ENCODE results near the gene RERE. TPM values are rescaled to one million over a fixed set of nuclear protein-coding genes. Genes with fewer than 3 reads are reported as not detected.

The RERE gene
- total RNA-seq, 1 donor, result 27.0 TPM

DNA sequence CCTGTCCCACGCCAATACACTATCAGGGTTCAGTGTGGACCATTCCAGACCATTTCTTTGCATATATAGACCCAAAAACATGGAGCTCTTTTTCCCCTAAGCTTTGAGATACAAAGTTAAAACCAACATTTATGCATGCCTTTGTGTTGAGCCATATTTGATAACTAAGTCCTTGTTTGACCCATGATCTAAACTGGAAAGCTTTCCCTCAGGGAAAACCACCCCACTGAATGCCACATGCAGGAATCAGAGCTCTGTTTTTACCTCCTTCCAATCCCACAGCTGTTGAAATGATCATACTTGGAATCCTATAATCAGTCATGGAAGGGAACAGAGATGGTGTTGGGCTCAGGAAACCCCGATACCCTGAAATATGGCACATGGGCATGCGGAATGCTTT lies 514.3 kb downstream of the RERE start:
- DNase-seq (ENCODE audit: low read depth), result peak; percentile 70
- TF ChIP-seq, protein P1, sequence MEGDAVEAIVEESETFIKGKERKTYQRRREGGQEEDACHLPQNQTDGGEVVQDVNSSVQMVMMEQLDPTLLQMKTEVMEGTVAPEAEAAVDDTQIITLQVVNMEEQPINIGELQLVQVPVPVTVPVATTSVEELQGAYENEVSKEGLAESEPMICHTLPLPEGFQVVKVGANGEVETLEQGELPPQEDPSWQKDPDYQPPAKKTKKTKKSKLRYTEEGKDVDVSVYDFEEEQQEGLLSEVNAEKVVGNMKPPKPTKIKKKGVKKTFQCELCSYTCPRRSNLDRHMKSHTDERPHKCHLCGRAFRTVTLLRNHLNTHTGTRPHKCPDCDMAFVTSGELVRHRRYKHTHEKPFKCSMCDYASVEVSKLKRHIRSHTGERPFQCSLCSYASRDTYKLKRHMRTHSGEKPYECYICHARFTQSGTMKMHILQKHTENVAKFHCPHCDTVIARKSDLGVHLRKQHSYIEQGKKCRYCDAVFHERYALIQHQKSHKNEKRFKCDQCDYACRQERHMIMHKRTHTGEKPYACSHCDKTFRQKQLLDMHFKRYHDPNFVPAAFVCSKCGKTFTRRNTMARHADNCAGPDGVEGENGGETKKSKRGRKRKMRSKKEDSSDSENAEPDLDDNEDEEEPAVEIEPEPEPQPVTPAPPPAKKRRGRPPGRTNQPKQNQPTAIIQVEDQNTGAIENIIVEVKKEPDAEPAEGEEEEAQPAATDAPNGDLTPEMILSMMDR (IDR thresholded peaks at IDR 0.05; ENCODE audit: insufficient read depth, low read length), result no peak
- no peak overlapping the region for H3K4me3 ChIP-seq (ENCODE audit: low read depth, low read length)

Small RNAs within 50 kb of the gene (small RNA-seq; reads per million reads assigned to genes)
- gene MIR6728 (not detected), gene RF00019 (not detected), gene RF00599 (not detected)

Other genes with a start within 250 kb of the RERE start
- gene ENO1, start 61.0 kb upstream of the RERE start, total RNA-seq (ENCODE audit: low replicate concordance), result 594 and 1,443 TPM in 2 replicates
- not detected in 2 replicates for gene CA6, start 128.2 kb upstream of the RERE start, total RNA-seq (ENCODE audit: low replicate concordance)
- not detected in 2 replicates for gene SLC2A7, start 208.8 kb upstream of the RERE start, total RNA-seq (ENCODE audit: low replicate concordance)

Data from fibroblast of the aortic adventitia (primary cell).